Glutamatergic neuron (in vitro differentiated cells): ENCODE results near the gene GIPC2. TPM values are rescaled to one million over a fixed set of nuclear protein-coding genes. Genes with fewer than 3 reads are reported as not detected.
"Not testable (repeated sequence)": the region's sequence is repeated elsewhere in the genome, so short reads cannot be mapped to it uniquely, and the experiment has no call there.

Source experiments
- DNase-seq: peaks from one replicate; pipeline ENCODE4 v3.0.0; 2022
- H3K27ac Mint-ChIP-seq: one replicate; pipeline ENCODE4 v1.8.0; 2020; ENCODE audit warnings: mild to moderate bottlenecking, mixed read lengths, inconsistent platforms; ENCODE audit not compliant: unreplicated experiment
- H3K27me3 Mint-ChIP-seq: one replicate; pipeline ENCODE4 v1.8.0; 2020; ENCODE audit warnings: mild to moderate bottlenecking, moderate library complexity, mixed read lengths, inconsistent platforms; ENCODE audit not compliant: unreplicated experiment
- H3K36me3 Mint-ChIP-seq: one replicate; pipeline ENCODE4 v1.8.0; 2020; ENCODE audit warnings: mild to moderate bottlenecking, mixed read lengths, inconsistent platforms; ENCODE audit not compliant: unreplicated experiment
- H3K4me1 Mint-ChIP-seq: one replicate; pipeline ENCODE4 v1.8.0; 2020; ENCODE audit warnings: mild to moderate bottlenecking, low read depth, mixed read lengths, inconsistent platforms; ENCODE audit not compliant: unreplicated experiment
- H3K4me3 Mint-ChIP-seq: one replicate; pipeline ENCODE4 v1.8.0; 2020; ENCODE audit warnings: mild to moderate bottlenecking, mixed read lengths, inconsistent platforms; ENCODE audit not compliant: unreplicated experiment
- H3K9me3 Mint-ChIP-seq: one replicate; pipeline ENCODE4 v1.8.0; 2020; ENCODE audit warnings: mild to moderate bottlenecking, moderate library complexity, mixed read lengths, inconsistent platforms; ENCODE audit not compliant: unreplicated experiment
- CTCF ChIP-seq: fragments of 200-600 bp; sonication (generic); IDR thresholded peaks from one replicate; pipeline ENCODE4 v1.5.0; 2021; ENCODE audit not compliant: partially characterized antibody, unreplicated experiment
- long read RNA-seq: library from polyadenylated mRNA; unstranded; transcript quantifications from one replicate; pipeline ENCODE4 v2.0.0, GENCODE V29; 2020; ENCODE audit not compliant: unreplicated experiment
- total RNA-seq: library from RNA; stranded (reverse); fragmentation: NEBNext Ultra II Directional; extraction: Animal tissue kit (Norgen Biotek cat#: 25700); gene quantifications from one replicate; pipeline ENCODE4 v1.2.1, GENCODE V29; 2021; ENCODE audit not compliant: unreplicated experiment

GIPC2 gene
- total RNA-seq: not detected
- long read RNA-seq: 0 reads

GRCh38 chr1:78045926-78046778 lies at the start of gene GIPC2:
Gene GIPC2, plus strand, starts transcription at chr1:78045966. Its CDS starts 129 bp downstream, at chr1:78046095.
- Mint-ChIP-seq H3K27ac (no peak within 1 kb of the TSS), H3K9me3 (no peaks in the 10 kb centered on the region), H3K4me3 (peak within 1 kb of the TSS; percentile 88), H3K36me3 (peaks cover 10% of the 10 kb centered on the region), H3K27me3 (peaks cover 13% of the 10 kb centered on the region), H3K4me1 (peaks cover 7% of the 10 kb centered on the region)
- peak; percentile 46 for DNase-seq
- TF ChIP-seq CTCF: no peak

GRCh38 chr1:77996734-77997133 lies 49.0 kb upstream of the GIPC2 start:
- H3K27ac Mint-ChIP-seq: no peak overlapping the region
- no peak for DNase-seq

GRCh38 chr1:78000536-78000935 lies 45.2 kb upstream of the GIPC2 start:
- not testable (repeated sequence) for H3K27ac Mint-ChIP-seq, H3K4me3 Mint-ChIP-seq, DNase-seq, H3K27me3 Mint-ChIP-seq, H3K36me3 Mint-ChIP-seq, H3K9me3 Mint-ChIP-seq
- peaks cover 14% of the 10 kb centered on the region for H3K4me1 Mint-ChIP-seq

More at GRCh38 chr1:77996734-77997133, 49.0 kb upstream of the GIPC2 start:
- Mint-ChIP-seq H3K9me3 (no peaks in the 10 kb centered on the region), H3K27me3 (no peaks in the 10 kb centered on the region), H3K4me3 (no peak overlapping the region), H3K4me1 (no peaks in the 10 kb centered on the region), H3K36me3 (no peaks in the 10 kb centered on the region)
- TF ChIP-seq CTCF: no peak

GRCh38 chr1:78003070-78003746 lies 42.6 kb upstream of the GIPC2 start:
- Mint-ChIP-seq H3K27me3 (peaks cover 2% of the 10 kb centered on the region), H3K36me3 (no peaks in the 10 kb centered on the region), H3K4me3 (no peak overlapping the region), H3K4me1 (peaks cover 19% of the 10 kb centered on the region), H3K27ac (peak overlapping the region; percentile 20), H3K9me3 (peaks cover 7% of the 10 kb centered on the region)
- no peak for DNase-seq
- TF ChIP-seq CTCF: no peak

- DNase-seq: no peak
- H3K36me3 Mint-ChIP-seq: no peaks in the 10 kb centered on the region
- peaks cover 7% of the 10 kb centered on the region for H3K9me3 Mint-ChIP-seq
- peaks cover 19% of the 10 kb centered on the region for H3K4me1 Mint-ChIP-seq
- H3K27ac Mint-ChIP-seq: peak overlapping the region; percentile 92
- peaks cover 2% of the 10 kb centered on the region for H3K27me3 Mint-ChIP-seq
- no peak for TF ChIP-seq CTCF
- H3K4me3 Mint-ChIP-seq: peak overlapping the region; percentile 86
These were observed 41.7 kb upstream of the GIPC2 start for GRCh38 chr1:78003882-78004718.
